GM18873 (cell line): ENCODE results near the gene UQCR11.

Source experiments
- ATAC-seq: cut with Tn5 transposase; IDR thresholded peaks from one replicate; pipeline ENCODE4 v1.9.1; 2021; ENCODE audit warnings: mild to moderate bottlenecking, moderate library complexity, moderate number of reproducible peaks; ENCODE audit not compliant: unreplicated experiment, low FRiP score

The UQCR11 gene

GRCh38 chr19:1549332-1549945, 55.8 kb downstream of the UQCR11 start:
- no peak for ATAC-seq
